H9 (cell line): ENCODE measurements around the gene TSPAN5. TPM values are rescaled to one million over a fixed set of nuclear protein-coding genes. Genes with fewer than 3 reads are reported as not detected.
A peak's percentile ranks its signal among the peaks of the same experiment; 100 is the strongest.

Experiments
- DNase-seq: peaks from one replicate; pipeline ENCODE4 v3.0.0-alpha.2; 2017
- H2AFZ ChIP-seq: one replicate; pipeline ENCODE4 v1.6.1; 2013; ENCODE audit warnings: mild to moderate bottlenecking, low read length, control low read depth, moderate library complexity
- H2AK5ac ChIP-seq: 2 replicates; pipeline ENCODE4 v1.6.1; 2013; ENCODE audit warnings: low read length, control low read depth, mixed read lengths; ENCODE audit not compliant: insufficient read length
- H2BK120ac ChIP-seq: one replicate; pipeline ENCODE4 v1.6.1; 2013; ENCODE audit warnings: low read depth, mild to moderate bottlenecking, low read length, control low read depth, inconsistent platforms; ENCODE audit not compliant: poor library complexity, severe bottlenecking
- H2BK12ac ChIP-seq: 2 replicates; pipeline ENCODE4 v1.6.1; 2013; ENCODE audit warnings: low read length, control low read depth, mixed read lengths, low read depth; ENCODE audit not compliant: insufficient read length
- H2BK15ac ChIP-seq: 2 replicates; pipeline ENCODE4 v1.6.1; 2013; ENCODE audit warnings: low read depth, low read length, control low read depth
- H2BK20ac ChIP-seq: one replicate; pipeline ENCODE4 v1.6.1; 2013; ENCODE audit warnings: low read depth, mild to moderate bottlenecking, low read length, control low read depth, inconsistent platforms; ENCODE audit not compliant: poor library complexity, severe bottlenecking
- H2BK5ac ChIP-seq: 2 replicates; pipeline ENCODE4 v1.6.1; 2013; ENCODE audit warnings: low read length, control low read depth, mixed read lengths; ENCODE audit not compliant: insufficient read length
- H3K14ac ChIP-seq: 2 replicates; pipeline ENCODE4 v1.6.1; 2013; ENCODE audit warnings: low read length, control low read depth; ENCODE audit not compliant: insufficient read depth
- H3K18ac ChIP-seq: 2 replicates; pipeline ENCODE4 v1.6.1; 2013; ENCODE audit warnings: low read depth, mild to moderate bottlenecking, mixed read lengths, low read length, control low read depth; ENCODE audit not compliant: insufficient read length
- H3K23ac ChIP-seq: 2 replicates; pipeline ENCODE4 v1.6.1; 2013; ENCODE audit warnings: low read length, control low read depth, mixed read lengths, low read depth; ENCODE audit not compliant: insufficient read length
- H3K23me2 ChIP-seq: 2 replicates; pipeline ENCODE4 v1.6.1; 2013; ENCODE audit warnings: low read depth, mild to moderate bottlenecking, mixed read lengths, low read length, control low read depth; ENCODE audit not compliant: insufficient read length, poor library complexity, severe bottlenecking
- H3K27ac ChIP-seq: 2 replicates; pipeline ENCODE4 v1.5.1; 2013; ENCODE audit warnings: low read length, control low read depth, mixed read lengths, low read depth; ENCODE audit not compliant: insufficient read length
- H3K27me3 ChIP-seq: 2 replicates; pipeline ENCODE4 v1.6.1; 2013; ENCODE audit warnings: low read length, control low read depth, inconsistent platforms; ENCODE audit not compliant: insufficient read depth
- H3K4ac ChIP-seq: 2 replicates; pipeline ENCODE4 v1.6.1; 2013; ENCODE audit warnings: low read depth, mild to moderate bottlenecking, control low read depth, inconsistent platforms, low read length, moderate library complexity
- H3K4me1 ChIP-seq: 2 replicates; pipeline ENCODE4 v1.6.1; 2013; ENCODE audit warnings: low read length, control low read depth, inconsistent platforms; ENCODE audit not compliant: insufficient read depth
- H3K4me2 ChIP-seq: 2 replicates; pipeline ENCODE4 v1.6.1; 2013; ENCODE audit warnings: low read length, control low read depth, mixed read lengths; ENCODE audit not compliant: insufficient read length, insufficient read depth
- H3K56ac ChIP-seq: 2 replicates; pipeline ENCODE4 v1.6.1; 2013; ENCODE audit warnings: low read depth, mild to moderate bottlenecking, mixed read lengths, low read length, control low read depth; ENCODE audit not compliant: insufficient read length
- H3K79me1 ChIP-seq: 2 replicates; pipeline ENCODE4 v1.6.1; 2013; ENCODE audit warnings: low read depth, mild to moderate bottlenecking, moderate library complexity, low read length, control low read depth, inconsistent platforms; ENCODE audit not compliant: insufficient read depth, poor library complexity, severe bottlenecking
- H3K79me2 ChIP-seq: 2 replicates; pipeline ENCODE4 v1.6.1; 2013; ENCODE audit warnings: low read length, control low read depth, inconsistent platforms; ENCODE audit not compliant: insufficient read depth
- H3K9ac ChIP-seq: 2 replicates; pipeline ENCODE4 v1.6.1; 2013; ENCODE audit warnings: low read length, control low read depth, mixed read lengths; ENCODE audit not compliant: insufficient read length; ENCODE audit errors: extremely low read depth
- H3K9me3 ChIP-seq: one replicate; pipeline ENCODE4 v1.6.1; 2013; ENCODE audit warnings: low read depth, low read length, inconsistent platforms; ENCODE audit not compliant: control insufficient read depth
- H3T11ph ChIP-seq: one replicate; pipeline ENCODE4 v1.6.1; 2013; ENCODE audit warnings: mild to moderate bottlenecking, low read length, control low read depth, inconsistent platforms
- H4K20me1 ChIP-seq: one replicate; pipeline ENCODE4 v1.6.1; 2013; ENCODE audit not compliant: control insufficient read depth, insufficient read length, insufficient read depth
- H4K5ac ChIP-seq: 2 replicates; pipeline ENCODE4 v1.6.1; 2013; ENCODE audit warnings: low read depth, mild to moderate bottlenecking, mixed read lengths, low read length, control low read depth; ENCODE audit not compliant: insufficient read length
- H4K8ac ChIP-seq: replicated peaks from 2 replicates; pipeline ENCODE4 v1.6.1; 2013; ENCODE audit warnings: low read length, control low read depth, mixed read lengths, low read depth; ENCODE audit not compliant: insufficient read length
- H4K91ac ChIP-seq: 2 replicates; pipeline ENCODE4 v1.6.1; 2013; ENCODE audit warnings: low read depth, mild to moderate bottlenecking, moderate library complexity, mixed read lengths, low read length, control low read depth; ENCODE audit not compliant: insufficient read length
- H3K27ac Mint-ChIP-seq, 3 experiments: 2 replicates in 2 of 3; 3 replicates in 1 of 3; pipeline ENCODE4 v1.8.0; 2020 to 2021; ENCODE audit warnings: mixed read lengths in 3 of 3, mild to moderate bottlenecking in 1 of 3, moderate library complexity in 1 of 3
- H3K27me3 Mint-ChIP-seq: 2 replicates; pipeline ENCODE4 v1.8.0; 2021; ENCODE audit warnings: low read depth, mild to moderate bottlenecking, moderate library complexity, mixed read lengths
- H3K36me3 Mint-ChIP-seq, 3 experiments: 2 replicates in 2 of 3; 3 replicates in 1 of 3; pipeline ENCODE4 v1.8.0; 2020 to 2021; ENCODE audit warnings: low read depth in 3 of 3, mixed read lengths in 3 of 3; ENCODE audit not compliant: insufficient read depth in 1 of 3
- H3K4me1 Mint-ChIP-seq, 2 experiments: 2 replicates each; pipeline ENCODE4 v1.8.0; 2020; ENCODE audit warnings: mixed read lengths in 2 of 2
- H3K4me3 Mint-ChIP-seq, 2 experiments: 2 replicates in 1 of 2; 3 replicates in 1 of 2; pipeline ENCODE4 v1.8.0; 2020 to 2021; ENCODE audit warnings: mild to moderate bottlenecking in 2 of 2, mixed read lengths in 2 of 2, moderate library complexity in 1 of 2
- H3K9me3 Mint-ChIP-seq, 2 experiments: 2 replicates in 1 of 2; 3 replicates in 1 of 2; pipeline ENCODE4 v1.8.0; 2020; ENCODE audit warnings: mild to moderate bottlenecking in 2 of 2, mixed read lengths in 2 of 2, moderate library complexity in 1 of 2
- CTCF ChIP-seq: fragments of 200-600 bp; sonication (generic); conservative IDR thresholded peaks from 3 replicates; pipeline ENCODE4 v1.8.0; 2021; ENCODE audit warnings: antibody characterized with exemption, mild to moderate bottlenecking
- WGBS: extraction: QIAGEN DNeasy Blood & Tissue Kit; methylation state at CpG from one replicate; pipeline ENCODE4 v1.1.7; 2013; ENCODE audit warnings: missing lambda C conversion rate, low lambda C conversion rate, mixed read lengths; ENCODE audit not compliant: insufficient read length; ENCODE audit errors: extremely low coverage; 5-methylcytosine and 5-hydroxymethylcytosine counted together
- total RNA-seq: library from RNA; stranded (reverse); gene quantifications from 2 replicates; pipeline ENCODE4 v1.2.1, GENCODE V29; 2021

The TSPAN5 gene
- total RNA-seq, 1 experiment from 2014 or later = 7.0 TPM

GRCh38 chr4:98558471-98559169 is 99.8 kb downstream of the TSPAN5 start:
- H3K4me1 ChIP-seq = peaks cover 14% of the 10 kb centered on the region; the same call in 1 of the 2 replicates
- H3K9ac ChIP-seq = no peak overlapping the region
- H2BK20ac ChIP-seq = no peak overlapping the region
- no peak overlapping the region for H3T11ph ChIP-seq
- H2BK5ac ChIP-seq = peak overlapping the region; percentile 73
- H3K27ac ChIP-seq = peak overlapping the region; percentile 82
- no peaks in the 10 kb centered on the region for H3K79me2 ChIP-seq
- H2AK5ac ChIP-seq = no peak overlapping the region
- DNase-seq = no peak
- H2AFZ ChIP-seq = no peak overlapping the region
- WGBS = no CpG with 5 or more reads among the region's 6 CpGs
- Mint-ChIP-seq H3K27ac (peak overlapping the region; percentile 55 to 96 (median 82); a peak in 6 of 7 replicates), H3K27me3 (no peaks in the 10 kb centered on the region), H3K4me1 (peaks cover 46 to 53% of the 10 kb centered on the region in 2 experiments), H3K4me3 (peak overlapping the region; percentile 27 to 70; a peak in 4 of 5 replicates), H3K9me3 (no peaks in the 10 kb centered on the region), H3K36me3 (0 out of 7 replicates have a peak, but pooled peaks cover 0 to 2% (median 0%) of the 10 kb centered on the region in 3 experiments)
- no peak overlapping the region for H2BK12ac ChIP-seq
- no peaks in the 10 kb centered on the region for H4K20me1 ChIP-seq
- no peaks in the 10 kb centered on the region for H3K23me2 ChIP-seq
- no peaks in the 10 kb centered on the region for H3K9me3 ChIP-seq
- no peaks in the 10 kb centered on the region for H3K27me3 ChIP-seq
- no peak overlapping the region for H2BK15ac ChIP-seq
- H4K91ac ChIP-seq = no peak overlapping the region
- H3K23ac ChIP-seq = no peak overlapping the region
- no peak for TF ChIP-seq CTCF
- no peaks in the 10 kb centered on the region for H3K79me1 ChIP-seq
- H4K8ac ChIP-seq = no peak overlapping the region
- no peak overlapping the region for H3K56ac ChIP-seq
- no peak overlapping the region for H3K4ac ChIP-seq
- H3K14ac ChIP-seq = no peak overlapping the region
- H3K4me2 ChIP-seq = peak overlapping the region; percentile 52
- no peak overlapping the region for H2BK120ac ChIP-seq
- no peak overlapping the region for H3K18ac ChIP-seq
- no peak overlapping the region for H4K5ac ChIP-seq
